ENCODE data around the gene HCAR3.
"Not testable (repeated sequence)": the region's sequence is repeated elsewhere in the genome, so short reads cannot be mapped to it uniquely, and the experiment has no call there.

The HCAR3 gene

GRCh38 chr12:122722387-122722786 is 5.8 kb upstream of the HCAR3 start:
- DNase-seq (ENCODE audit: low spot score): no peak

- DNase-seq (ENCODE audit: low spot score): peak; percentile 66
Observed at GRCh38 chr12:122721057-122721545, 4.5 kb upstream of the HCAR3 start.

- DNase-seq (ENCODE audit: low spot score): not testable (repeated sequence)
Observed at GRCh38 chr12:122715211-122715610, 1.4 kb downstream of the HCAR3 start.

- not testable (repeated sequence) for DNase-seq (ENCODE audit: low spot score)
Observed at GRCh38 chr12:122713491-122714188, 3.0 kb downstream of the HCAR3 start.

GRCh38 chr12:122711266-122711665 is 5.3 kb downstream of the HCAR3 start:
- not testable (repeated sequence) for DNase-seq (ENCODE audit: low spot score)

GRCh38 chr12:122710341-122710740 is 6.3 kb downstream of the HCAR3 start:
- DNase-seq (ENCODE audit: low spot score): not testable (repeated sequence)

GRCh38 chr12:122709287-122709686 is 7.3 kb downstream of the HCAR3 start:
- not testable (repeated sequence) for DNase-seq (ENCODE audit: low spot score)

GRCh38 chr12:122703841-122704240 is 12.8 kb downstream of the HCAR3 start:
- not testable (repeated sequence) for DNase-seq (ENCODE audit: low spot score)

GRCh38 chr12:122702890-122703611 is 13.6 kb downstream of the HCAR3 start, which contains the start of gene HCAR2:
Gene HCAR2 (minus strand): TSS chr12:122703357. CDS start chr12:122703283, 74 bp downstream.
- not testable (repeated sequence) for DNase-seq (ENCODE audit: low spot score)

GRCh38 chr12:122701481-122701880 is 15.1 kb downstream of the HCAR3 start:
- DNase-seq (ENCODE audit: low spot score): not testable (repeated sequence)

GRCh38 chr12:122700038-122700710 is 16.4 kb downstream of the HCAR3 start:
- DNase-seq (ENCODE audit: low spot score): not testable (repeated sequence)

GRCh38 chr12:122696922-122697321 is 19.7 kb downstream of the HCAR3 start:
- DNase-seq (ENCODE audit: low spot score): not testable (repeated sequence)

GRCh38 chr12:122691566-122691965 is 25.0 kb downstream of the HCAR3 start:
- DNase-seq (ENCODE audit: low spot score): no peak

GRCh38 chr12:122688291-122688690 is 28.3 kb downstream of the HCAR3 start:
- DNase-seq (ENCODE audit: low spot score): no peak

GRCh38 chr12:122687086-122687485 is 29.5 kb downstream of the HCAR3 start:
- DNase-seq (ENCODE audit: low spot score): no peak

GRCh38 chr12:122686538-122686937 is 30.1 kb downstream of the HCAR3 start:
- no peak for DNase-seq (ENCODE audit: low spot score)

GRCh38 chr12:122684297-122684813 is 32.3 kb downstream of the HCAR3 start:
- DNase-seq (ENCODE audit: low spot score): no peak

- DNase-seq (ENCODE audit: low spot score): no peak
Observed at GRCh38 chr12:122681814-122682213, 34.8 kb downstream of the HCAR3 start.

GRCh38 chr12:122680989-122681388 is 35.6 kb downstream of the HCAR3 start:
- DNase-seq (ENCODE audit: low spot score): not testable (repeated sequence)

GRCh38 chr12:122676781-122677180 is 39.8 kb downstream of the HCAR3 start:
- not testable (repeated sequence) for DNase-seq (ENCODE audit: low spot score)

- DNase-seq (ENCODE audit: low spot score): not testable (repeated sequence)
Observed at GRCh38 chr12:122676015-122676414, 40.6 kb downstream of the HCAR3 start.

GRCh38 chr12:122672515-122672914 is 44.1 kb downstream of the HCAR3 start:
- DNase-seq (ENCODE audit: low spot score): no peak
